ENCODE measurements around the gene SGMS1. TPM values are rescaled to one million over a fixed set of nuclear protein-coding genes. Genes with fewer than 3 reads are reported as not detected.

Gene SGMS1
- total RNA-seq, 1 donor from 2014 or later, result 25.6 TPM

- no peak overlapping the region for H3K4me3 Mint-ChIP-seq (ENCODE audit: unreplicated experiment)
- no peaks in the 10 kb centered on the region for H3K9me3 Mint-ChIP-seq (ENCODE audit: unreplicated experiment)
- no peak overlapping the region for H3K27ac Mint-ChIP-seq (ENCODE audit: unreplicated experiment)
These were observed 80.9 kb downstream of the SGMS1 start for GRCh38 chr10:50542871-50543270.

DNA sequence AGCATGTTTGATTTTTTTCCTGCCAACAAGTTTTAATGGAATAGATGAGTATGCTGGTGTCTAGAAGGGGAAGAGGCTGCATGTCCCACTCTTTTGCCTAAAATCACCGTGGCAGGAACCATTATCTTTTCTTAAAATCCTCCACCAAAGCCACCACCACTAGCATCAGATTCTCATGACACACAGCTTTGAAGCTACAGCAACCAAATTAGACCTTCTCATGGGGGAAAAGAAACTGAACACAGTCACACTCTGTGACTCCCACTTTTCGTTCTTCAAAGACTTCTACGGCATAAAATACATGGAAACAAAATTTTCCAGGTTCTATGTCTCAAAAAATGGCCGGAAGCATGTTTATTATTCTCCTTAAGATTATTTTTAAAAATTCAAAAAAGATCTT lies 81.8 kb downstream of the SGMS1 start:
- H3K4me3 ChIP-seq (ENCODE audit: insufficient read depth, low read depth, low read length), result no peak overlapping the region
- no peaks in the 10 kb centered on the region for H3K9me3 ChIP-seq (ENCODE audit: insufficient read depth, low read depth, low read length)
- Mint-ChIP-seq H3K4me3 (ENCODE audit: unreplicated experiment) (no peak overlapping the region), H3K36me3 (ENCODE audit: low read depth, unreplicated experiment) (peaks cover 3% of the 10 kb centered on the region), H3K9me3 (ENCODE audit: unreplicated experiment) (no peaks in the 10 kb centered on the region), H3K27me3 (ENCODE audit: low read depth, unreplicated experiment) (no peaks in the 10 kb centered on the region), H3K27ac (ENCODE audit: unreplicated experiment) (no peak overlapping the region), H3K4me1 (ENCODE audit: low read depth, unreplicated experiment) (peaks cover 4% of the 10 kb centered on the region)
- H3K27ac ChIP-seq (ENCODE audit: low read depth, low read length), result no peak overlapping the region
- no peak overlapping the region for H3K4me2 ChIP-seq (ENCODE audit: low read length)
- no peaks in the 10 kb centered on the region for H3K36me3 ChIP-seq (ENCODE audit: insufficient read depth, low read length)
- FAIRE-seq (no peak), DNase-seq (ENCODE audit: low read depth) (no peak)
- H3K27me3 ChIP-seq (ENCODE audit: insufficient read depth, low read length), result no peaks in the 10 kb centered on the region
- peaks cover 3% of the 10 kb centered on the region for H3K79me2 ChIP-seq (ENCODE audit: insufficient read depth, low read length)
- no peaks in the 10 kb centered on the region for H4K20me1 ChIP-seq (ENCODE audit: insufficient read depth, low read length)
- H3K9ac ChIP-seq (ENCODE audit: low read length), result no peak overlapping the region
- peaks cover 2% of the 10 kb centered on the region for H3K4me1 ChIP-seq (ENCODE audit: insufficient read depth, low read length)
- H2AFZ ChIP-seq (ENCODE audit: low read depth, low read length), result no peak overlapping the region
- TF ChIP-seq EZH2 (IDR thresholded peaks at IDR 0.05; ENCODE audit: insufficient read depth, low read length), result no peak
- no peak for TF ChIP-seq CTCF (IDR thresholded peaks at IDR 0.05; ENCODE audit: insufficient read depth, low read depth, low read length)

More at GRCh38 chr10:50542871-50543270, 80.9 kb downstream of the SGMS1 start:
- H3K27me3 Mint-ChIP-seq (ENCODE audit: low read depth, unreplicated experiment), result no peaks in the 10 kb centered on the region
- H3K36me3 Mint-ChIP-seq (ENCODE audit: low read depth, unreplicated experiment), result peaks cover 3% of the 10 kb centered on the region
- Histone ChIP-seq H3K4me3 (ENCODE audit: insufficient read depth, low read depth, low read length) (no peak overlapping the region), H2AFZ (ENCODE audit: low read depth, low read length) (no peak overlapping the region), H3K36me3 (ENCODE audit: insufficient read depth, low read length) (no peaks in the 10 kb centered on the region), H3K27me3 (ENCODE audit: insufficient read depth, low read length) (no peaks in the 10 kb centered on the region), H4K20me1 (ENCODE audit: insufficient read depth, low read length) (no peaks in the 10 kb centered on the region), H3K9ac (ENCODE audit: low read length) (no peak overlapping the region), H3K4me2 (ENCODE audit: low read length) (no peak overlapping the region), H3K27ac (ENCODE audit: low read depth, low read length) (no peak overlapping the region), H3K4me1 (ENCODE audit: insufficient read depth, low read length) (no peaks in the 10 kb centered on the region), H3K79me2 (ENCODE audit: insufficient read depth, low read length) (peaks cover 3% of the 10 kb centered on the region), H3K9me3 (ENCODE audit: insufficient read depth, low read depth, low read length) (no peaks in the 10 kb centered on the region)
- FAIRE-seq, result no peak
- TF ChIP-seq CTCF (IDR thresholded peaks at IDR 0.05; ENCODE audit: insufficient read depth, low read depth, low read length) (no peak), EZH2 (IDR thresholded peaks at IDR 0.05; ENCODE audit: insufficient read depth, low read length) (no peak)
- H3K4me1 Mint-ChIP-seq (ENCODE audit: low read depth, unreplicated experiment), result peaks cover 3% of the 10 kb centered on the region
- DNase-seq (ENCODE audit: low read depth), result no peak

GRCh38 chr10:50541317-50541716 lies 82.4 kb downstream of the SGMS1 start:
- TF ChIP-seq EZH2 (IDR thresholded peaks at IDR 0.05; ENCODE audit: insufficient read depth, low read length) (no peak), CTCF (IDR thresholded peaks at IDR 0.05; ENCODE audit: insufficient read depth, low read depth, low read length) (no peak)
- Histone ChIP-seq H2AFZ (ENCODE audit: low read depth, low read length) (no peak overlapping the region), H3K36me3 (ENCODE audit: insufficient read depth, low read length) (no peaks in the 10 kb centered on the region), H3K9me3 (ENCODE audit: insufficient read depth, low read depth, low read length) (no peaks in the 10 kb centered on the region), H3K27me3 (ENCODE audit: insufficient read depth, low read length) (no peaks in the 10 kb centered on the region), H3K4me2 (ENCODE audit: low read length) (no peak overlapping the region), H3K4me3 (ENCODE audit: insufficient read depth, low read depth, low read length) (no peak overlapping the region), H3K4me1 (ENCODE audit: insufficient read depth, low read length) (peaks cover 7% of the 10 kb centered on the region), H3K9ac (ENCODE audit: low read length) (no peak overlapping the region), H4K20me1 (ENCODE audit: insufficient read depth, low read length) (no peaks in the 10 kb centered on the region), H3K27ac (ENCODE audit: low read depth, low read length) (no peak overlapping the region), H3K79me2 (ENCODE audit: insufficient read depth, low read length) (peaks cover 3% of the 10 kb centered on the region)
- DNase-seq (ENCODE audit: low read depth) (no peak), FAIRE-seq (no peak)
- H3K36me3 Mint-ChIP-seq (ENCODE audit: low read depth, unreplicated experiment), result peaks cover 3% of the 10 kb centered on the region
- peaks cover 7% of the 10 kb centered on the region for H3K4me1 Mint-ChIP-seq (ENCODE audit: low read depth, unreplicated experiment)
- no peaks in the 10 kb centered on the region for H3K9me3 Mint-ChIP-seq (ENCODE audit: unreplicated experiment)
- H3K4me3 Mint-ChIP-seq (ENCODE audit: unreplicated experiment), result no peak overlapping the region
- H3K27me3 Mint-ChIP-seq (ENCODE audit: low read depth, unreplicated experiment), result no peaks in the 10 kb centered on the region
- no peak overlapping the region for H3K27ac Mint-ChIP-seq (ENCODE audit: unreplicated experiment)
